ENCODE results near the gene CRISPLD2. TPM values are rescaled to one million over a fixed set of nuclear protein-coding genes. Genes with fewer than 3 reads are reported as not detected.

The CRISPLD2 gene
- total RNA-seq, 4 donors from 2014 or later, result 54.9 to 109 (median 63.4) TPM

- TF ChIP-seq POLR2AphosphoS5 (IDR thresholded peaks at IDR 0.05) (no peak), CTCF (IDR thresholded peaks at IDR 0.05) (no peak), POLR2A (IDR thresholded peaks at IDR 0.05) (no peak), EP300 (IDR thresholded peaks at IDR 0.05) (no peak)
- WGBS, result 93% methylated on average over 5 of the region's 5 CpGs
- H3K4me1 ChIP-seq, result peaks cover 8% of the 10 kb centered on the region
These were observed 137.4 kb downstream of the CRISPLD2 start for GRCh38 chr16:84957192-84957591.

GRCh38 chr16:84957792-84958191 lies 138.0 kb downstream of the CRISPLD2 start:
- TF ChIP-seq POLR2A (IDR thresholded peaks at IDR 0.05) (no peak), CTCF (IDR thresholded peaks at IDR 0.05) (no peak), EP300 (IDR thresholded peaks at IDR 0.05) (no peak), POLR2AphosphoS5 (IDR thresholded peaks at IDR 0.05) (no peak)
- 100% methylated on average over 1 of the region's 1 CpG for WGBS
- no peak overlapping the region for H3K4me3 ChIP-seq
- DNase-seq (ENCODE audit: low spot score in 2 of 2), result no peak
- peaks cover 2% of the 10 kb centered on the region for H3K4me1 ChIP-seq
- no peaks in the 10 kb centered on the region for H3K36me3 ChIP-seq
- H3K27ac ChIP-seq, result no peak overlapping the region
- H3K27me3 ChIP-seq, result no peaks in the 10 kb centered on the region
- no peaks in the 10 kb centered on the region for H3K9me3 ChIP-seq

More at GRCh38 chr16:84957192-84957591, 137.4 kb downstream of the CRISPLD2 start:
- no peaks in the 10 kb centered on the region for H3K9me3 ChIP-seq
- no peak for DNase-seq (ENCODE audit: low spot score in 2 of 2)
- no peaks in the 10 kb centered on the region for H3K36me3 ChIP-seq
- no peak overlapping the region for H3K4me3 ChIP-seq
- H3K27ac ChIP-seq, result no peak overlapping the region
- H3K27me3 ChIP-seq, result no peaks in the 10 kb centered on the region

Other genes with a start within 250 kb of the CRISPLD2 start
- gene COTL1, start 201.9 kb upstream of the CRISPLD2 start, total RNA-seq, result 10 to 100 TPM in 2 of 4 donors, 1 to 10 TPM in 2; 7.9 to 12.9 (median 10.3) TPM
- gene KLHL36, start 171.5 kb upstream of the CRISPLD2 start, total RNA-seq, result 10 to 100 TPM; 43.4 to 70.7 (median 67.2) TPM
- gene USP10, start 120.0 kb upstream of the CRISPLD2 start, total RNA-seq, result 10 to 100 TPM; 58.5 to 92.2 (median 69.8) TPM
- gene ZDHHC7, start 191.6 kb downstream of the CRISPLD2 start, total RNA-seq, result 10 to 100 TPM; 45.9 to 65.5 (median 54.3) TPM
- gene KIAA0513, start 207.8 kb downstream of the CRISPLD2 start, total RNA-seq, result 10 to 100 TPM; 23.7 to 32.3 (median 26.6) TPM

Data from suprapubic skin (tissue), 4 donors.